ENCODE measurements around the gene NT5DC1.

The NT5DC1 gene

GRCh38 chr6:116291701-116292396 is 191.2 kb downstream of the NT5DC1 start:
- Histone ChIP-seq H2AFZ (ENCODE audit: low read depth, low read length) (no peak overlapping the region), H3K4me1 (ENCODE audit: insufficient read depth, low read length) (no peaks in the 10 kb centered on the region), H3K79me2 (ENCODE audit: insufficient read depth, low read length) (no peaks in the 10 kb centered on the region), H3K27ac (ENCODE audit: low read length) (no peak overlapping the region), H4K20me1 (ENCODE audit: insufficient read depth, low read length) (no peaks in the 10 kb centered on the region), H3K4me2 (ENCODE audit: insufficient read depth, low read length) (no peak overlapping the region), H3K9ac (ENCODE audit: low read depth, low read length) (no peak overlapping the region), H3K4me3 (ENCODE audit: low read depth in 1 of 2, low read length in 2 of 2) (no peak overlapping the region), H3K9me3 (ENCODE audit: insufficient read depth, low read length, severe bottlenecking) (no peaks in the 10 kb centered on the region), H3K36me3 (ENCODE audit: insufficient read depth, low read length) (no peaks in the 10 kb centered on the region), H3K27me3 (ENCODE audit: insufficient read depth, low read length, poor library complexity) (no peaks in the 10 kb centered on the region)
- ATAC-seq (ENCODE audit: insufficient read depth, low read depth) (no peak), DNase-seq (no peak)
- TF ChIP-seq CTCF (IDR thresholded peaks at IDR 0.05; ENCODE audit: borderline replicate concordance, extremely low read depth, low read length, poor library complexity, severe bottlenecking), result no peak
- no peak for TF ChIP-seq EZH2 (IDR thresholded peaks at IDR 0.05; ENCODE audit: borderline replicate concordance, low read depth, low read length, severe bottlenecking)

DNA sequence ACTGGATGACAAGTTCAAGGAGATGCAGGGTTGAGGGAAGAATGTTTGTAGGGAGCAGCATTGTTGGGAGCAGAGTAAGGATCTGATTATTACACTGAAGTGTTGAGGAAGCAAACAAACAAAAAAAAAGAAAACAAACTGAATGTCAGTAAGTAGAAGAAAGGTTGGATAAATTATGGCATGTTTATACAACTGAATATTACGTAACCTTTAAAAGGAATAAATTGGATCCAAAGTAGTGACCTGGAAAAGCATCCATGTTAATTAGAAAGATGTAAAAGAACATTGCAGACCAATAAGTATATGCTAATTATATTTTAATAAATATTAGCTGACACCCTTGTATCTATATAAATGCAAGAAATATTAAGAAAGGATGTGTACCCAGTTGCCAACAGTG is 191.9 kb downstream of the NT5DC1 start:
- H3K27ac ChIP-seq (ENCODE audit: low read length), result no peak overlapping the region
- no peaks in the 10 kb centered on the region for H3K9me3 ChIP-seq (ENCODE audit: insufficient read depth, low read length, severe bottlenecking)
- no peaks in the 10 kb centered on the region for H3K36me3 ChIP-seq (ENCODE audit: insufficient read depth, low read length)
- H3K4me3 ChIP-seq (ENCODE audit: low read depth in 1 of 2, low read length in 2 of 2), result no peak overlapping the region
- no peak overlapping the region for H3K9ac ChIP-seq (ENCODE audit: low read depth, low read length)
- no peak overlapping the region for H3K4me2 ChIP-seq (ENCODE audit: insufficient read depth, low read length)
- H3K4me1 ChIP-seq (ENCODE audit: insufficient read depth, low read length), result no peaks in the 10 kb centered on the region
- DNase-seq, result no peak
- no peak for ATAC-seq (ENCODE audit: insufficient read depth, low read depth)
- no peaks in the 10 kb centered on the region for H3K27me3 ChIP-seq (ENCODE audit: insufficient read depth, low read length, poor library complexity)
- H3K79me2 ChIP-seq (ENCODE audit: insufficient read depth, low read length), result no peaks in the 10 kb centered on the region
- H4K20me1 ChIP-seq (ENCODE audit: insufficient read depth, low read length), result no peaks in the 10 kb centered on the region
- TF ChIP-seq CTCF (IDR thresholded peaks at IDR 0.05; ENCODE audit: borderline replicate concordance, extremely low read depth, low read length, poor library complexity, severe bottlenecking), result no peak
- no peak for TF ChIP-seq EZH2 (IDR thresholded peaks at IDR 0.05; ENCODE audit: borderline replicate concordance, low read depth, low read length, severe bottlenecking)
- no peak overlapping the region for H2AFZ ChIP-seq (ENCODE audit: low read depth, low read length)

DNA sequence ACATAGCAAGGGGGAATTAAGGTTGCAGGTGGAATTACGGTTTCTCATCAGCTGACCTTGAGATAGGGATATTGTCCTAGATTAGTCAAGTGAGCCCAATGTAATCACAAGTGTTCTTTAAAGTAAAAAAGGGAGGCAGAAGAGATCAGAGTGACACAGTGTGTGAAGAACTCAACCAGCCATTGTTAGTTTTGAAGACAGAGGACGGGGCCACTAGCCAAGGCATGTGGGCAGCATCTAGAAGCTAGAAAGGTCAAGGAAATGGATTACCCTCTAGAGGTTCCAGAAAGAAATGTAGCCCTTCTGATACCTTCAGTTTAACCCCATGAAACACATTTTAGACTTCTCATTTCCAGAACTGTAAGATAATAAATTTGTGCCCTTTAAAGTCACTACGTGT is 197.6 kb downstream of the NT5DC1 start:
- Histone ChIP-seq H3K79me2 (ENCODE audit: insufficient read depth, low read length) (no peaks in the 10 kb centered on the region), H3K9me3 (ENCODE audit: insufficient read depth, low read length, severe bottlenecking) (peaks cover 5% of the 10 kb centered on the region), H3K4me3 (ENCODE audit: low read depth in 1 of 2, low read length in 2 of 2) (no peak overlapping the region), H3K9ac (ENCODE audit: low read depth, low read length) (no peak overlapping the region), H3K4me2 (ENCODE audit: insufficient read depth, low read length) (no peak overlapping the region), H4K20me1 (ENCODE audit: insufficient read depth, low read length) (no peaks in the 10 kb centered on the region), H3K27ac (ENCODE audit: low read length) (no peak overlapping the region), H3K36me3 (ENCODE audit: insufficient read depth, low read length) (no peaks in the 10 kb centered on the region), H2AFZ (ENCODE audit: low read depth, low read length) (no peak overlapping the region), H3K27me3 (ENCODE audit: insufficient read depth, low read length, poor library complexity) (no peaks in the 10 kb centered on the region), H3K4me1 (ENCODE audit: insufficient read depth, low read length) (no peaks in the 10 kb centered on the region)
- TF ChIP-seq CTCF (IDR thresholded peaks at IDR 0.05; ENCODE audit: borderline replicate concordance, extremely low read depth, low read length, poor library complexity, severe bottlenecking) (no peak), EZH2 (IDR thresholded peaks at IDR 0.05; ENCODE audit: borderline replicate concordance, low read depth, low read length, severe bottlenecking) (no peak)
- ATAC-seq (ENCODE audit: insufficient read depth, low read depth), result no peak
- DNase-seq, result no peak
